Measurements from ENCODE around the gene SECISBP2. TPM values are rescaled to one million over a fixed set of nuclear protein-coding genes. Genes with fewer than 3 reads are reported as not detected.
A peak's percentile ranks its signal among the peaks of the same experiment; 100 is the strongest.

The SECISBP2 gene
- total RNA-seq, 4 donors from 2014 or later = 66.6 to 152 (median 101) TPM

- H3K36me3 ChIP-seq = peaks cover 0 to 18% (median 0%) of the 10 kb centered on the region in 3 donors
- no peaks in the 10 kb centered on the region for H3K9me3 ChIP-seq
- no peak for DNase-seq
- H3K27me3 ChIP-seq = no peaks in the 10 kb centered on the region
- no peak overlapping the region for H3K4me3 ChIP-seq
- no peak for TF ChIP-seq CTCF (IDR thresholded peaks at IDR 0.05)
- no peak for TF ChIP-seq POLR2A (IDR thresholded peaks at IDR 0.05)
- H3K4me1 ChIP-seq = peaks cover 0 to 8% (median 3%) of the 10 kb centered on the region in 4 donors
- H3K27ac ChIP-seq = no peak overlapping the region
Observed at GRCh38 chr9:89377411-89377810, 59.1 kb downstream of the SECISBP2 start.

- H3K4me3 ChIP-seq = no peak overlapping the region
Observed at GRCh38 chr9:89378541-89378940, 60.2 kb downstream of the SECISBP2 start.

DNA sequence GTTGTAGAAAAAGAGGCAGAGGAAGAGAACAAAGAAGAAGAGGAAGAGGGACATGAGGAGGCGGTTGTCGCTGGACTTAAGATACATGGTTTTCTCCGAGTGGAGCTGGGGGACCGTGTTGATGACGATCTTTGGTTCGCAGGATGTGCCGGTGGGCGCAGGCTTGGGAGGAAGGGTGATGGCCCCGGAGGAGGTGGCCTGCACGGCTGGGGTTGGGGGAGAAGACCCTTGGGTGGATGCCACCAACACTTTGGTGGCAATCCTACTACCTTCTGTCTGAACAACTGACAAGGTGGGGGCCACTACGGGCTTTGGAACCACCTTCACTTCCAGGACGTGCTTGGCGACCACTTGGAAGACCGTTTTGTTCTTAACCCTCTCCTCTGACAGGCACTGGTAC lies 60.7 kb downstream of the SECISBP2 start:
- H3K36me3 ChIP-seq = peaks cover 0 to 18% (median 0%) of the 10 kb centered on the region in 3 donors
- no peaks in the 10 kb centered on the region for H3K27me3 ChIP-seq
- DNase-seq = no peak

More at GRCh38 chr9:89378541-89378940, 60.2 kb downstream of the SECISBP2 start:
- TF ChIP-seq POLR2A (IDR thresholded peaks at IDR 0.05) (no peak), CTCF (IDR thresholded peaks at IDR 0.05) (no peak)
- Histone ChIP-seq H3K4me1 (peaks cover 0 to 10% (median 4%) of the 10 kb centered on the region in 4 donors), H3K27ac (no peak overlapping the region), H3K9me3 (no peaks in the 10 kb centered on the region), H3K27me3 (no peaks in the 10 kb centered on the region), H3K36me3 (peaks cover 0 to 18% (median 0%) of the 10 kb centered on the region in 3 donors)
- DNase-seq = no peak

DNA sequence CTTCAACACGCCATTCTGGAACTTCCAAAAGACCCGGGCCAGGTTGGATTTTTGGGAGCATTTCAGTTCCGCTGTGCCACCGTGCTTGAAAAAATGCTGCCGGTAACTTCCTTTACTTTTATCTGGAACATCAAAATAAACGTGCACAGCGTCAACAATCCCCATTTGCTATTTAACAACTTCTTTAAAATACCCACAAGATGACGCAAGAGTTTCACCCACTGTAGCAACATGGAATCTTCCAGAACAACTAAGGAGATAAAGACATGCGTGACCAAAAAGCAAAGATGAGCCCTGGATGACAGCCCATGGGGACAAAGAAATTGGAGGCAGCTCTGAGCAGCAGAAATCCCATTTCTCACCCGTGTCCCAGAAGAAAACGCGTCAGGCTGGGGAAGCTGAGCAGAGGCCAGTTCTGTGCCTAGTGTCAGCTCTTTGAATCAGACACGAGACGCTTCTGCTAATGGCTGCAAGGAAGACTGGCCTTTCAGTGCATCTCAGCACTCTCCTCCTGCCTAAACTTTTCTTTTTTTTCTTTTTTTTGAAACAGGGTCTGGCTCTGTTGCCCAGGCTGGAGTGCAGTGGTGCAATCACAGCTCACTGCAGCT lies 61.3 kb downstream of the SECISBP2 start:
- peaks cover 0 to 18% (median 0%) of the 10 kb centered on the region in 3 donors for H3K36me3 ChIP-seq

More for the DNA sequence above, 60.7 kb downstream of the SECISBP2 start:
- TF ChIP-seq POLR2A (IDR thresholded peaks at IDR 0.05) = no peak
- no peak for TF ChIP-seq CTCF (IDR thresholded peaks at IDR 0.05)
- Histone ChIP-seq H3K4me1 (peaks cover 0 to 10% (median 4%) of the 10 kb centered on the region in 4 donors), H3K4me3 (no peak overlapping the region), H3K9me3 (no peaks in the 10 kb centered on the region), H3K27ac (peak overlapping the region in 1 of 4 donors; percentile 39)

More for the DNA sequence above, 61.3 kb downstream of the SECISBP2 start:
- Histone ChIP-seq H3K4me1 (peaks cover 0 to 10% (median 4%) of the 10 kb centered on the region in 4 donors), H3K27ac (peak overlapping the region in 1 of 4 donors; percentile 39), H3K4me3 (no peak overlapping the region), H3K9me3 (no peaks in the 10 kb centered on the region), H3K27me3 (no peaks in the 10 kb centered on the region)
- TF ChIP-seq POLR2A (IDR thresholded peaks at IDR 0.05) (no peak), CTCF (IDR thresholded peaks at IDR 0.05) (no peak)
- DNase-seq = no peak

All from Peyer's patch (tissue), 4 donors.